IPS-15b (cell line): ENCODE data around the gene PET117.
A peak's percentile ranks its signal among the peaks of the same experiment; 100 is the strongest.
"Not testable (repeated sequence)": the region's sequence is repeated elsewhere in the genome, so short reads cannot be mapped to it uniquely, and the experiment has no call there.

ENCODE experiments used
- H3K27me3 ChIP-seq: one replicate; pipeline ENCODE4 v1.6.1; 2013; ENCODE audit warnings: low read length; ENCODE audit not compliant: control insufficient read depth, insufficient read depth
- H3K36me3 ChIP-seq: one replicate; pipeline ENCODE4 v1.6.1; 2013; ENCODE audit warnings: low read length; ENCODE audit not compliant: control insufficient read depth, insufficient read depth
- H3K4me1 ChIP-seq: one replicate; pipeline ENCODE4 v1.6.1; 2013; ENCODE audit warnings: mild to moderate bottlenecking, low read length; ENCODE audit not compliant: control insufficient read depth, insufficient read depth
- H3K4me3 ChIP-seq: one replicate; pipeline ENCODE4 v1.5.1; 2013; ENCODE audit warnings: low read depth, low read length
- H3K9ac ChIP-seq: one replicate; pipeline ENCODE4 v1.6.1; 2013; ENCODE audit warnings: low read depth, mild to moderate bottlenecking, low read length
- H3K9me3 ChIP-seq: one replicate; pipeline ENCODE4 v1.6.1; 2013; ENCODE audit warnings: mild to moderate bottlenecking, low read length; ENCODE audit not compliant: control insufficient read depth, insufficient read depth

Gene PET117, protein sequence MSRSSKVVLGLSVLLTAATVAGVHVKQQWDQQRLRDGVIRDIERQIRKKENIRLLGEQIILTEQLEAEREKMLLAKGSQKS

DNA sequence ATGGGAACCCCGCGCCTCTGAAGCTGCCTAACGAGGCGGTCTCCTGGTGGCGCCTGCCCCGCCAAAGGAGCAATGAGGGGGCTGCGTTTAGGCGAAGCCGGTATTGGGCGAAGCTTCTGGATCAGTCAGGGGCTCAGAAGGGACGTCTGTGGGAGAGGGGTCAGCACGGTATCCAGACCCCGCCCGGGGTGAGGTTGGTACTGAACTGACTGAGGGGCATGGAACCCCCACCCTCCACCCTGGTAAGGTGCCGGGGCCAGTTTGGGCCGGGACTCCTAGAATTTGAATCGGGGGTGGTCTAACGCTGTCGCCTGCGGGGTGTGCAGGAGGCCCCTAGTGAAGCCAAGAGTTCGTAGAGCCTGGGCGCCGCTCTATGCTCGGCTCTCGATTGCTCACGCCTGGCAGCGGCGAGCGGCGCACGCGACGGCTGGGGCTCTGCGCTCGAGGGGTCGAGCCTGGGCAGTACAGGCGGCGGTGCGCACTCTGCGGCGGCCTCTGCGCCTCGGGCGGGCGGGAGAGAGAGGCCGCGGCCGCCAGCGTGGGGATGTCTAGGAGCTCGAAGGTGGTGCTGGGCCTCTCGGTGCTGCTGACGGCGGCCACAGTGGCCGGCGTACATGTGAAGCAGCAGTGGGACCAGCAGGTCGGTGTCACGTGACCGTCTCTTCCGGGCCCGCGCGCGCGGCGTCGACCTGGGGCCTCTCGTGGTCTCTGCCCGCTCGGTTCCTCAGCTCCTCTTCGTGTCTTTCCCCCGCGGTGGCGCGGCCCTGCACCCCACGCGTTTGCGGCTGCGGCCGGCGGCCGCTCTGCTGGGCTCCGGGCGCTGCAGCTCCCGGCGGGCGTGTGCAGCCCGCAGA lies at the start of gene PET117, which contains the start of gene KAT14:
PET117 (plus strand) TSS at position 452 of the 854 bp plus-strand sequence; CDS start at position 545, 93 bp downstream.
KAT14 (plus strand) TSS at position 452 of the 854 bp plus-strand sequence. CDS start 4,798 bp downstream, outside the sequence.
- Histone ChIP-seq H3K9me3 (no peaks in the 10 kb centered on the region), H3K4me1 (no peaks in the 10 kb centered on the region), H3K4me3 (peak within 1 kb of the TSS; percentile 95), H3K36me3 (peaks cover 6% of the 10 kb centered on the region), H3K9ac (peak within 1 kb of the TSS; percentile 94), H3K27me3 (peaks cover 7% of the 10 kb centered on the region)

DNA sequence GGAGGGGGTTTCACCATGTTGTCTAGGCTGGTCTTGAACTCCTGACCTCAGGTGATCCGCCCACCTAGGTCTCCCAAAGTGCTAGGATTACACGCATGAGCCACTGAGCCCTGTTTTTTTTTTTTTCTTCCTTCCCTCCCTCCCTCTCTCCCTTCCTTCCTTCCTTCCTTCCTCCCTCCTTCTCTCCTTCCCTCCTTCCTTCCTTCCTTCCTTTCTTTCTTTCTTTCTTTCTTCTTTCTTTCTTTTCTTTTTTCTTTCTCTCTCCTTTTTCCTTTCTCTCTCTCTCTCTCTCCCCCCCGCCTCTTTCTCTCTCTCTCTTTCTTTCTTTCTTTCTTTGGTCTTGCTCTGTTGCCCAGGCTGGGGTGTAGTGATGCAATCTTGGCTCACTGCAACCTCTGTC lies 49.4 kb upstream of the PET117 start:
- H3K4me3 ChIP-seq, H3K9me3 ChIP-seq, H3K9ac ChIP-seq, H3K4me1 ChIP-seq, H3K36me3 ChIP-seq, H3K27me3 ChIP-seq: not testable (repeated sequence)

DNA sequence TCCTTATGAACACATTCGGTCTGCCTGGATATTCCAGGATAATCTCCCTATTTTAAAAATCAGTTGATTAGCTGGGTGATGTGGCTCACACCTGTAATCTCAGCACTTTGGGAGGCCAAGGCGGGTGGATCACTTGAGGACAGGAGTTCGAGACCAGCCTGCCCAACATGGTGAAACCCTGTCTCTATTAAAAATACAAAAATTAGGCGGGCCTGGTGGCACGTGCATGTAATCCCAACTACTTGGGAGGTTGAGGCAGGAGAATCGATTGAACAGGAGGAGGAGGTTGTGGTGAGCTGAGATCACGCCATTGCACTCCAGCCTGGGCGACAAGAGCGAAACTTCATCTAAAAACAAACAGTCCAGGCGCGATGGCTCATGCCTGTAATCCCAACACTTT lies 48.8 kb upstream of the PET117 start:
- not testable (repeated sequence) for H3K36me3 ChIP-seq, H3K4me1 ChIP-seq, H3K9ac ChIP-seq, H3K9me3 ChIP-seq, H3K27me3 ChIP-seq, H3K4me3 ChIP-seq

DNA sequence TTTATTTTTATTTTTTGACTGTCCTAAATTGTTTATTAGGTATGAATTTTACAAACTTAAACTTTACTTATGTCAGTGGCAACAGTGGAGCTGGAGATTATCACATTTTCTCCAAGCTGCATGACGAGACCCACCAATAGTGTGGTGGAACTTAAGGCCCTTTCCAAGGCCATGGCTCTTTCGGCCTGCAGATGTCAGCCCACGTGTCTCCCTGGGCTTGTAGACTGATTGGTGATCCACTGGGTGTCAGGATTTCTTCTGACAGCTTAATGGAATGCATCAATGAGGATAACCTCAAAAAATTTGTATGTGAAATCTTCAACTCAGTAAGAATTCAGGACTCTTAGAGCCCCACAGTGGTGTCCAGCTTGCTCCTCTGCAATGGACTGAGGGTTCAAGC lies 47.6 kb upstream of the PET117 start:
- no peaks in the 10 kb centered on the region for H3K9me3 ChIP-seq
- no peaks in the 10 kb centered on the region for H3K4me1 ChIP-seq
- no peak overlapping the region for H3K9ac ChIP-seq
- H3K36me3 ChIP-seq, result no peaks in the 10 kb centered on the region
- H3K27me3 ChIP-seq, result no peaks in the 10 kb centered on the region
- H3K4me3 ChIP-seq, result no peak overlapping the region

DNA sequence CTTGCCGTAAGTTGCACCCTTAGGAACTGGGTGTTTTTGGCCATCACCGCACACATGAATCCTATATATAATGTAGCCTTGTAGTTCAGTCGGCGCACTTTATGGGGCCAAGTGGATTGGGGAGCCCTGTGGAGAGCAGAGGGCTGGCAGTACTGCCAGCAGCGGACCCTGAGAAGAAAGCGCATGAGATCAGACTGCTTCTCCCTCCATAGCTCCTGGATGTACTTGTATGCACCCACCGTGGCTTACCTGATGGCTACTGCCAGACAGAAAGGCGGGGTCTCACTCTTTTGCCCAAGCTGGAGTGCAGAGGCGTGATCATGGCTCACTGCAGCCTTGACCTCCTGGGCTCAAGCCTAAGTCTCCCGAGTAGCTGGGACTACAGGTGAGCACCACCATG lies 47.2 kb upstream of the PET117 start:
- no peaks in the 10 kb centered on the region for H3K9me3 ChIP-seq
- no peak overlapping the region for H3K9ac ChIP-seq
- no peak overlapping the region for H3K4me3 ChIP-seq
- H3K36me3 ChIP-seq, result no peaks in the 10 kb centered on the region
- H3K4me1 ChIP-seq, result no peaks in the 10 kb centered on the region
- H3K27me3 ChIP-seq, result no peaks in the 10 kb centered on the region

DNA sequence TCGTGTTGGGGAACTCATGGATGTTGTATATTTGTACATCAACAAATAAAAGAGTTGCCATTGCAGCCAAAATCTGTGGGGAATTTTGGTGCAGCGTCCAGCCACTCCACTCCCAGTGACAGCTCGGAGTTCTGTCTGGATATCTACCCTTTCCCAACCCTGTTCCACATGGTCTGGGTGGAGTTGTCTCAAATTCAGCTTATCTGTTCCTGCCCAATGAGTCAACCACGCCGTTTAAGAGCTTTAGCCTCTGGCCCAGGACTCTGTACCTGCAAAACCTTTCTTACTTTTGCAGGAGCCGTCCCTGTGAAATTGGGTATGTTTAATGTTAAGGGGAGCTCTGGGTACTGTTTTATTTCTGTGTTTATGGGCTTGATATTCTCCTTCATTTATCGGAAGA lies 46.0 kb upstream of the PET117 start:
- Histone ChIP-seq H3K9me3 (no peaks in the 10 kb centered on the region), H3K4me1 (no peaks in the 10 kb centered on the region), H3K27me3 (no peaks in the 10 kb centered on the region), H3K9ac (no peak overlapping the region), H3K4me3 (no peak overlapping the region), H3K36me3 (no peaks in the 10 kb centered on the region)

DNA sequence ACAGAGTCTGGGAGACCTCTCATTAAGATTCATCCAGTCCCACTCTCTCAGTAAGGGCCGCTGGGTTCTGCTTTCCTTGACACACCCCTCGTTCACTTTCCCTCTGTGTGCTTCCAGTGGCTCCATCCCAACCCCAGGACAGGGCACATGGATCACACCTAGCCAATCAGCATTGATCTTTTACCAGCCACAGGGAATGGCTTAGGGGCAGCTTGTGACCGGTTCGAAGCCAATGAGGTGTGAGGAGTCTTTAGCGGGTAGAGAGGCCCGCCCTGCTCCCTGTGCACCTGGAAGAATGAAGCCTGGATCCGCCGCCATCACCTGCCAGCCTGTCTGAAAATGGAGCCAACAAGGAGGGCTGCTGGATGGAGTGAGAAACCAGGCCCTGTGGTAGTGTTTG lies 44.8 kb upstream of the PET117 start:
- Histone ChIP-seq H3K36me3 (no peaks in the 10 kb centered on the region), H3K27me3 (no peaks in the 10 kb centered on the region), H3K4me1 (no peaks in the 10 kb centered on the region), H3K9me3 (no peaks in the 10 kb centered on the region), H3K9ac (no peak overlapping the region), H3K4me3 (no peak overlapping the region)

DNA sequence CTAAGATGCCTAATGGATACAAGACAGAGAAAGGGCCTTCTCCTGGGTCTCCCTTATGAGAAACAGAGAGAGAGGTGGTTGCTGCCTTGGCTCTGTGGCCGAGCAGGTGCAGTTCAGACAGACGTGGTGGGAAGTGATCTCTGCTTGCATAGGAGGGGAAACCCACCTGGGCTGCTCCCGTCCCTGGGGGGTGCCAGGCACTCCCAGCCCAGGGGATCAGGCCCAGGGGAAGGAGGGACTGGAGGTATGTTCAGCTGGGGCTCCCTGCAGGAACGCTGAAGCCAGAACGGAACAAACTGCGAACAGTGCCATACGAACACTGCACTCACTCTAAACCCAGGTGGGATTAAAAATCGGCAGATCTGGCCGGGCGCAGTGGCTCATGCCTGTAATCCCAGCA lies 44.3 kb upstream of the PET117 start:
- H3K36me3 ChIP-seq, result no peaks in the 10 kb centered on the region
- no peak overlapping the region for H3K4me3 ChIP-seq
- H3K4me1 ChIP-seq, result no peaks in the 10 kb centered on the region
- no peaks in the 10 kb centered on the region for H3K27me3 ChIP-seq
- no peak overlapping the region for H3K9ac ChIP-seq
- H3K9me3 ChIP-seq, result no peaks in the 10 kb centered on the region

DNA sequence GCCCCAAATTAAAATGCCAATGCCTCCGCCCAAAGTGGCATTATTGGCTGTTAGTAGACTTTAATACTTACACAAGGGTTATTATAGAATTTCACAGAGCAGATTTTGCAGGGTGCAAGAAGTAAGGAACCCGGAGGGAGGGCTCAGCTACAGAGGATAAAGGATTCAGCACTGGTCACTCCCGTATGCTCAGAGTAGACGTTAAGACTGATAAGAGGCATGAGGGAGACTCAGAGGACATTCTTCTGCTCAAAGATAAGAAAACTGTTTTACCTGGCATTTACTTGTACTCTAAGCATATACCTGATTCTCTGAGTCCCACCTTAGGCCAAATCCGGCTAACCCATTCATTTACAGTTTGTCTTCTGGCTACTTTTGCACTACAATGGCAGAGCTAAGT lies 43.5 kb upstream of the PET117 start:
- no peaks in the 10 kb centered on the region for H3K27me3 ChIP-seq
- no peaks in the 10 kb centered on the region for H3K9me3 ChIP-seq
- H3K4me1 ChIP-seq, result no peaks in the 10 kb centered on the region

DNA sequence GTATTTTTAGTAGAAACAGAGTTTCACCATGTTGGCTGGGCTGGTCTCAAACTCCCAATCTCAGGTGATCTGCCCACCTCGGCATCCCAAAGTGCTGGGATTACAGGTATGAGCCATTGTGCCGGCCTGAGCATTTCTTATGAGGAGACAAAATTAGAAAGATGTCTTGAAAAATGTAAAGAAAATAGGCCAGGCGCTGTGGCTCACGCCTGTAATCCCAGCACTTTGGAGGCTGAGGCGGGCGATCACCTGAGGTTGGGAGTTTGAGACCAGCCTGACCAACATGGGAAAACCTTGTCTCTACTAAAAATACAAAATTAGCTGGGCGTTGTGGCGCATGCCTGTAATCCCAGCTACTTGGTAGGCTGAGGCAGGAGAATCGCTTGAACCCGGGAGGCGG lies 37.1 kb upstream of the PET117 start:
- not testable (repeated sequence) for H3K27me3 ChIP-seq, H3K4me3 ChIP-seq, H3K4me1 ChIP-seq, H3K9ac ChIP-seq, H3K9me3 ChIP-seq, H3K36me3 ChIP-seq

More for the DNA sequence above, 43.5 kb upstream of the PET117 start:
- no peak overlapping the region for H3K4me3 ChIP-seq
- H3K36me3 ChIP-seq, result no peaks in the 10 kb centered on the region
- no peak overlapping the region for H3K9ac ChIP-seq

DNA sequence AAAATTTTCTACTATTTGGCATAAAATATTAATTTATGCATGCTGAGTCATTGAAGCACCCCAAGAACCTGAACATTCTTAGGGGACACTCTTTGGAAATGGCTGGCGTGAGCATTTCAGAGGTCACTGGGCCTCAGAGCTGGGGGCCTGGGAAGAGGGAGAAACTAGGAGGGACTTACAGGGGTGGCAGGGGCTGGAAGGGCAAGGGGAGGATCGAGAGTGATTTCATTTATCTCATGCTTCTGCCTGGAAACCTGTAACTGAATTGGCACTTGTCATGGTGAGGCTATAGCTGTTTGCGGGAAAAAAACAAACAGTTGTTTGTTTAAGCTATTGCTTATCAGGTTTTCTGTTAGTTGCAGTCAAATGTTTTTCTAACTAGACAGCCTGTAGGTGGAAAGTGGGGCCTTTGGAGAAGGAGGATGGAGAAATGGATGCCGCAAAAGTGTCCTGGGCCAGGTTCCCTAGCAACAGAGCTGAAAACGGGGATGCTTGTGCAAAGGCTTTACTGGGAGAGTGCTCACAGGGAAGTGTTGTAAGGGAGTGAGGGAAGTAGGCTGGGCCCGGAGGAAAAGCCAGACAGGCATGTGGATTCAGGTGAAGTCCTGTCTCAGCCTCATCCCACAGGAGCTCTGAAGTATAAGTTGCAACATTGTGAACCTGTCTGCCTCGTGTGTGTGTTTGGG lies 36.4 kb upstream of the PET117 start:
- Histone ChIP-seq H3K4me1 (no peaks in the 10 kb centered on the region), H3K27me3 (no peaks in the 10 kb centered on the region), H3K9ac (no peak overlapping the region), H3K9me3 (no peaks in the 10 kb centered on the region), H3K4me3 (no peak overlapping the region), H3K36me3 (no peaks in the 10 kb centered on the region)

DNA sequence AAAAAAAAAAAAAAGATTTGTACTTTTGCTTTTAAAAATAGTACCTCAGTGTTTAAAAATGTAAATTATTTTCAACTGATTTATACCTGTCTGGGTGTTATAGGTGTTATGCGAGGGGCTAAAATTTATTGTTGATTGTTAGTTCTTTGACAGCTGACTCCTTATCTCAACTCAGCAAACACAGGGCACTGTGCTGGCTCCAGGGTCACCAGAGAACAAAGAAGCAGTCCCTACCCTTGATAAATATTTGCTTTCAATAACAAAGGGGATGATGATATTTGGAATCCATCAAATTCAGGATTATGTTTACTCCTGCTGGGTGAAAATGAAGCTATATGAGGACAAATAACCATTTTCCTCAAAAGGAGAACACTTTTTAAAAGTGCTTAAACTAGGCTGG lies 34.2 kb upstream of the PET117 start:
- Histone ChIP-seq H3K4me3 (no peak overlapping the region), H3K36me3 (no peaks in the 10 kb centered on the region), H3K9me3 (no peaks in the 10 kb centered on the region), H3K9ac (no peak overlapping the region), H3K4me1 (no peaks in the 10 kb centered on the region), H3K27me3 (no peaks in the 10 kb centered on the region)
